GM19324 (cell line): ENCODE data around the gene TEC.
"Not testable (repeated sequence)": the region's sequence is repeated elsewhere in the genome, so short reads cannot be mapped to it uniquely, and the experiment has no call there.

ENCODE experiments used
- ATAC-seq: cut with Tn5 transposase; IDR thresholded peaks from one replicate; pipeline ENCODE4 v1.9.1; 2021; ENCODE audit warnings: mild to moderate bottlenecking, moderate library complexity; ENCODE audit not compliant: unreplicated experiment, low FRiP score

The TEC gene

DNA sequence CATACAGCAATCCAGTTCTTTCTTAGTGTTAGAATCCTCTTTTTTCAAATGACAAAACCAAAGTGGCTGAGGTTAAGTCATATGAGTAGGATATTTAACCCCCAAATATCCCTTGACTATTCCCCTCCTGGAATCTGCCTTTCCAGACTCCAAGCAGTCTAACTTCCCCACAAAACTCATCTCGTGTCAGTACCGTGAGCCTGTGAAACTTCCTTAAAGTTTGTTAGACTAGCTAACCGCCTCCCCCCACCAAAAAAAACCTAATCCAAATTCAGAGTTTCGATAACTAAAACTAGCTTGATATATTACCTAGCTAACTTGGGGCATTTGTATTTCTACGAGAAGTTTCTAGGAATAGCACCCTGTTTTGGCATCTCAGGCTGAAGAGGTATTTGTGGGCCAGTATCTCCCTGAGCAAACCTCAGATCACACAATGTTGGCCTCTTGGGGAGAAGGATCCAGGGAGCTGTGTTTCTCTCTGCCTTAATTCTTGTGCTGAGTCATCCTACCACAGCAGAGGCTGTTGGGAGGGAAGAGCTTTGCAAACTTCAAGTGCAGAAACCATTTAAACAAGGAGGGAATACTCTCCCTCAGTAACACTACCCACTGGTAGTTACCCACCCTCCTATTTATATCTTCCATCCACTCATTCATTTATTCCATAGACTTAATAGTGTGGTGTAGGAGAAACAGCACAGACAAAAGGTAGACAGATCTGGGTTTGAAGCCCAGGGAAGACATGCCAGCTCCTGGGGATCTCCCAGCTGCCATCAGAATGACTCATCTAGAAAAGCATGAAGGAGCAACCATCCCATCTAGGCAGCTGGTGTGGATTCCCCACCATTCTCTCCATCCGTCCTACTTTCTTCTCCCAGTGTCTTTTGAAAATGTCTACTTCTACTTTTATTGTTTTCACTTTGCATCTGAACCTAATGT, 96.3 kb downstream of the TEC start:
- no peak for ATAC-seq

DNA sequence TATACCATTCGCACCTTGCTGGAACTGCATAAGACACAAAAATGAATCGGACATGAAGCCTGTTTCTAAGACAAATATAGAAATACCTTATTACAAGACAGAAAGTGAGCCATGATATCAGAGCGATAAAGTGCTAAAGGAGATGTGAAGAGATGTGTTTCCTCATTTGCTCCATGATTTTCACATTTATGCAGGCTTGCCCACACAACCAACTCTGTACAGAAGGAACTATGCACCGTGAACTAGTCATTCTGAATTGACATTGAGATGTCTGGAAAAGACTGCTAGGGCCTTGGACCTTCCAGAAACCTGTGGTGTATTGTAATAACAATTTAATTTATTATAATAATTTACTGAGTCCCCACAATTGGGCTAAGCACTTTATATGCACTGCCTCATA, 97.0 kb downstream of the TEC start:
- ATAC-seq, result no peak

- ATAC-seq, result no peak
These were observed 100.0 kb downstream of the TEC start for GRCh38 chr4:48169636-48170035.

GRCh38 chr4:48167538-48168263, 101.9 kb downstream of the TEC start:
- ATAC-seq, result no peak

- not testable (repeated sequence) for ATAC-seq
These were observed 105.1 kb downstream of the TEC start for GRCh38 chr4:48164561-48164960.

DNA sequence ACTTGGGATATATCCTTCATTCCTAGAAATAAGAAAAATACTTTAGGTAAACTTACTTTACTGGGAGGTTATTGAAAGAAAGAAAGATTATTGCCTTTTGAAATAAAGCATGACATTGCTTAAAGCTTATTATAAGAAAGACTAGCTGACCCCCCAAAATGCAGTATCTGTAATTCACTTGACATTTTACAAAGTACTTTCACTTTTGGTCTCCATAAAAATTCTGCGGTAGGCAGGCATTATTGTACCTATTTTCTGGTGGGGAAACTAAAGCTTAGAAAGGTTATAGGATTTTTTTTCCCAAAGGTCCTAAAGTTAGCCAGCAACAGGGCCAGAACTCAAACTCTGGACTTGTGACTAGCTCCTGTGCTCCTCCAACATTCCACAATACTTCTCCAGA, 105.9 kb downstream of the TEC start:
- no peak for ATAC-seq

DNA sequence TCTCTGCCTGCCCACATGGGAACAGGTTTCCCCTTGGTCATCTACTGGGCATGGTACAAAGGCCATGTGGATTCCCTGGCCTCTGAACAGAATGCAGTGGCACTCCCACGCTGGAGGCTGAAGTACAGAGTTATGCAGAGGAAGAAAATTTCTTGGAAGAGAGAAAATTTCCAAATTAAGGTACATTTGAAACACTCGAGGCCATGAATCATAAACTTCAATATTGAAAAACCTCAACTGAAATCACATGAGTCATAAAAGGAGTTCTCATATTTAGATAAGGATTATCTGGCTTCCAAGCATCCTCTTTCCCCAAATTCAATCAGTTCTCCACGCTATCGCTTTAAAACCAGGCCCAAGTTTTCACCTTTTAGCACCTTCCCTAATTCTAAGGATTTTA, 107.5 kb downstream of the TEC start:
- no peak for ATAC-seq

DNA sequence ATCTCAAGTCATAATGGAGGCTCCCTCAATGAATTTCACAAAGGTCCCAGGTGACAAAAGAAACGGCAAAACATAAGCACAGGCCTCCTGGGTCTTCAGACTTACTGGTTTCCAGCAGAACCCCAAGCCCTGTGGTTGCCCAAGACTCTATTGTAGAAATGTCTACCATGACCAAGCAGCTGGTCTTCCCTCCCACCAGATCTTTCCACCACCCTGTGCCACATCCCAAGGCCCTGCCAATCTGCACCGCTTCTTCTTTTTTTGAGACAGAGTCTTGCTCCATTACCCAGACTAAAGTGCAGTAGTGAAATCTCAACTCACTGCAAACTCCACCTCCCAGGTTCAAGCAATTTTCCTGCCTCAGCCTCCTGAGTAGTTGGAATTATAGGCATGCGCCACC, 112.4 kb downstream of the TEC start:
- ATAC-seq, result no peak

GRCh38 chr4:48156423-48156822, 113.2 kb downstream of the TEC start:
- no peak for ATAC-seq

DNA sequence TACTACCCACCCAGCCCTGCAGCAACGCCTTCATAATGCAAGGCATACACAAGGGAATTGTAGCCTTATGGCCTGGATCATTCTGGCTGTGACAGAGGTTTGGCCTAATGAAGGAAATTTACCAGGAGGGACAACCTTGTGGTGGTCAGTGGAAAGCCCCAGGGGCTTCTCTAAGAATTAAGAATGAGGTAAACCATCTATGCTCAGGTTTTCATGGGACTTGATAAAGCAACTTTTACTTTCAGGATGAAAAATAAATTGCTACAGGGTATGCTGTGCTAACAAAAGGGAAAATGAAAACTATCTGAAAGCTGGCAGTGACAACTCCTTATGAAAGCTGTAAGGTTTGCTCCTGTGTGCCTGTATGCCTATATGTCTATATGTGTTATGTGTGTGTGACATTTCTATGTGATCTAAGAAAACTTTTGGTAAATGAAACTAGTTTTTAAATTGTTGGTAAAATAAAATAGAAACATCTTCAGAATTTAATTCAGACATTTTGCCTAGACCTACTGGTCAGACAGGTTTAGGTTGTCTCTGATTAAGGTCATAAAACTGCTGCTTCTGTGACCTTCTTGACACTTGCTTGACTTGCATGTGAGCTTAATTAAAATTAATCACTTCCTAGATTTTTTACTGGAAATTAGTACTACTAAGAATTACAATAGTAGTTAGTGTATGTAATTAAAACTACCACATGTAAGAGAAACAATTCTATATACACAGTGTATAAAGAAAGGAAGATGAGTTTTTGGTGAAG, 115.7 kb downstream of the TEC start:
- no peak for ATAC-seq

DNA sequence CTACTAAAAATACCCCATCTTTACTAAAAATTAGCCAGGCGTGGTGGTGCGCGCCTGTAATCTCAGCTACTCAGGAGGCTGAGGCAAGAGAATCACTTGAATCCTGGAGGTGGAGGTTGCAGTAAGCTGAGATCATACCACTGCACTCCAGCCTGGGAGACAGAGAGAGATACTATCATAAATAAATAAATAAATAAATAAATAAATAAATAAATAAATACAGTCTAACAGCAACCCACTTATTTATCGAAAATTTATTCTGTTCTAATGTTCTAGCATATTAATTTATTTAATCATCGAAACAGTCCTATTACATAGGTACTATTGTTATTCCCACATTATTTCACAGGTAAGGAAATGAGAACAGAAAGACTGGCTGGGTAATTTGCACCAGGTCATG, 117.4 kb downstream of the TEC start:
- no peak for ATAC-seq

- no peak for ATAC-seq
These were observed 119.7 kb downstream of the TEC start for GRCh38 chr4:48149827-48150370.

- no peak for ATAC-seq
These were observed 122.0 kb downstream of the TEC start for GRCh38 chr4:48147621-48148020.

- ATAC-seq, result no peak
These were observed 128.6 kb downstream of the TEC start for GRCh38 chr4:48141048-48141447.

DNA sequence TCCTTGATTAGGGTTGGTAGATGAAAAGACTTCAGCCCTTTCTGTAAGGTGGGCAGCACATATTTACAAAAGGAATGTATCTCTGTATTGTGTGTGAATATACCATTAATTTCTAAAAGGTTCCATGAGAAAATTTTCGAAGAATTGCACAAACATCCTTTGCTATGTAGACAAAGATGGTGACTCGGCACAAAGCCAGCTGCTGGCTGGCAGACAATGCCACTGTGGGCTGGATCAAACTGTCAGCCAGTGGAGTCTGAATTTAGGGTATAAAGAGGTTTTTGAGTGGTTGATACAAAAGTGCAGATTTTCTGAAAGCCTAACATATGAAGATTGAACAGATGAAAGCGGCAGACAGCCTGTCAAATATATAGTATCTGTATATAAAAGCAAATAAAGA, 129.9 kb downstream of the TEC start:
- ATAC-seq, result no peak

DNA sequence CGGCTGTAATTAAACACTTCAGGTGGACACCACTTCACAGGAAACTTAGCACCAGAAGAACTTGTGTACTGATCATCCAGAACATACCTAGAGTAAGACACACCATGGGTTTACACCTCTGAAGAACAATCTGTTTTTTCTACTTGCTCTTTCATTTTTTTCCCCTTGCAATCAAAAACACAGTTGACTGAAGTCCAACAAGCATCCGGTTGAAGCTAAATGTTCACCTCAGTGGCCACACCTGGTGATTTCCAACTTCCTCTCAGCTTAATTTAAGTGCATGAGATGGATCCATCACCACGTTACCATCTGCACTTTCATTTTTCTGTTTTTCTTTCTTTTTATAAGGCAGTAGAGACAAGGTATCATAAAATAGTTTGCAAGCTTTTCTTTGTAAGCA, 130.7 kb downstream of the TEC start:
- ATAC-seq, result peak; percentile 81

DNA sequence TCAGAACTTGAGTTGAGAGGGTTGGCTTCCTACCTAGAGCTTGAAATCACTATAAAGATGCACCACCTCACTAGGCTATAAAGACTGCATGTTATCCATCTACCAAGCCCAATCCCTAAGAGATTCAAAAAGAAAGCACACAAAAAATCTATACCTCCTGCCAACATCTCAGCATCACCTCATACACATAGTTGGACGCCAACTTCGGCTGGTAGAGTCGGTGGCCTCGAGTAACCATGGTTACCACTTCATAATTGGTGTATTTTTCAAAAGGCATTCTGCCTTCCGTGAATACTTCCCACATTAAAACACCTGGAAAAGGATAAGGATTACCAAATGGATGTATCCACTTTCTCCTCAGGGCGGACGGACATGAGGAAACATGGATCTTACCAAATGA, 131.1 kb downstream of the TEC start:
- no peak for ATAC-seq

DNA sequence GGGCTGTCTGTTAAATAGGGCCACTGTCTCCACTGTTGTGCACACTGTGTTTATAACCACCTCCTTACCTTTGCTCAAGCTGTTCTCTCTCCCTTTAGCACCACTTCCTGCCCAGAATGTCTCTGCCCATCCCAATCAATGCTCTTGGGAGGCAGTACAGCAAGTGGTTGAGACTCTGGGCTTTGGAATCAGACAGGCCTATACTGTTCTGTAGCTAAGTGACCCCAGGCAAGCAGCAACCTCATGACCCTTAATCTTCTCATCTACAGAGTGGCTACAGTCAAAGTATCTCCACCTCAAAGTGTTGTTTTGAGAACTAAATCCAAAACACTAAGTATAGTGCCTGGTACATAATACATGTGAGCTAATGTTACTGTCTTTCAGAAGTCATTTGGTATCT, 131.8 kb downstream of the TEC start:
- ATAC-seq, result no peak

DNA sequence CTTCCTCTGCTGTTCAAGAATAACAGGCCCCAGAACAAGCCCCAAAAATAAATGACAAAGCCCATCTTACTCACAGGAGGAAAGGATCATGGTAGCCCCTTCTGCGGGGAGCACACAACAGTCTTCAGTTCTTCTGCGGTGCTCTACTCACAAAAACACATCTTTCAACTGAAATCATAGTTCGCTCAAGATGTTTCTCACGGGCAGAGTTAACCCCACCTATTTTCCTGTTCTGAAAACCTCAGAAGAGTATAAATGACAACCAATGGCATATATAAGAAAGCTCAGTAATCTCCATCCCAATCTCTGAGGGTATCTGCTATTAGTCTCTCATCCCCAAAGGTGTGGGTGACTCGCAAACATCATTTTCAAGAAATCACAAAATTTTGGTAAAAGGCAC, 135.6 kb downstream of the TEC start, which contains the start of gene TXK:
Gene TXK (minus strand): TSS at position 170 of the 400 bp plus-strand sequence. CDS start 80 bp downstream, at position 90.
- no peak for ATAC-seq

GRCh38 chr4:48133669-48134068, 136.0 kb downstream of the TEC start:
- no peak for ATAC-seq

DNA sequence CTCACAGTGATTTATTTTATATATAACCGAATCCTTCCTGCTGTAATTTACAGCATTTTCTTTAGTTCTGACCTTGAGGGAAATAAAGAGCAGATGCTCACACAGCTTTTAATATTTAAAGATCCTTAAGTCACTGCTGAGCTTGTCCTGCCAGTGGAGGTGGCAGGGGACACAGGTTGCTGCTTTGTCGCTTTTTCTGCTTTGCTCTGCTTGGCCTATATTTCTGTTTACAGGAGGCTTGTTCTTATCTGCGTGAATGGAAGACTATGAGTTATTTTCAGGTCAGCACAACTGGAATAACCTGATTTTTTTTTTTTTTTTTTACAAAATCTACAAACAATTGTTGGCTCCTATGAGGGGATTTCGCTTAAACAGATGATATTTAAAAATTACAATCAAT, 137.9 kb downstream of the TEC start:
- no peak for ATAC-seq
